ENCODE results near the gene NSDHL. TPM values are rescaled to one million over a fixed set of nuclear protein-coding genes. Genes with fewer than 3 reads are reported as not detected.

NSDHL gene
- total and polyA plus RNA-seq, 7 donors = 5.3 to 18.7 (median 9.1) TPM

DNA sequence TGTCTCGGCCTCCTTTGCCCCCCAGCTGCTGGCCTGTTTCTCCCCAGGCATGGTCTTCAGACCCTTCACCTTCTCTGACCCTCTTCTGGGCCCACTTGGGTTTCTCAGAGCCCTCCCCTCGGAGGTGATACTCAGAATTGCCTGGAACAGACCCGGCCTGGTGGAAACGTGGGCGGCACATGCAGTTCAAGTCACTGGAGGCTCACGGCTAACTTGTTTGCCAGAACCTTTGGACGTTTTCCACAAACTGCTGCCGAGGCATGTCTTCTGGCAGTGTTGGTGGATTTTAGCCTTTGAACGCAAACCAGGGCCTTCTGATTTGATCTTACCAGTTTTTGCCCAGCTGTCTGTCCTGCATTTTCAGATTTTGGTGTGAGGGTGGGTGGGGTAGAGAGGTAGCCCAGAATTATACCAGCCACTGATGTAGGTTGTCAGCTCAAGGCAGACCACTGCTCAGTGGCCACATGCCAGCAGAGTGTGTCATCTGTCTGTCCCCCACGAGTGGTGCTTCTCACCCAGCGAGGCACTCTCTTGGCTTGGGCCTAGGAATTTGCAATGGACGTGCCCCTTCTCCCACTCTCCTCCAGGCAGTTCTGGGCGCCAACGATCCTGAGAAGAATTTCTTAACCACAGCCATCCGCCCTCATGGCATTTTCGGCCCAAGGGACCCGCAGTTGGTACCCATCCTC is 34.5 kb downstream of the NSDHL start:
- H3K27ac ChIP-seq = no peak overlapping the region
- H3K4me3 ChIP-seq = no peak overlapping the region
- WGBS, 3 donors = 65 to 73% (median 68%) methylated on average over 13 to 17 of the region's 17 CpGs
- TF ChIP-seq, protein P1, sequence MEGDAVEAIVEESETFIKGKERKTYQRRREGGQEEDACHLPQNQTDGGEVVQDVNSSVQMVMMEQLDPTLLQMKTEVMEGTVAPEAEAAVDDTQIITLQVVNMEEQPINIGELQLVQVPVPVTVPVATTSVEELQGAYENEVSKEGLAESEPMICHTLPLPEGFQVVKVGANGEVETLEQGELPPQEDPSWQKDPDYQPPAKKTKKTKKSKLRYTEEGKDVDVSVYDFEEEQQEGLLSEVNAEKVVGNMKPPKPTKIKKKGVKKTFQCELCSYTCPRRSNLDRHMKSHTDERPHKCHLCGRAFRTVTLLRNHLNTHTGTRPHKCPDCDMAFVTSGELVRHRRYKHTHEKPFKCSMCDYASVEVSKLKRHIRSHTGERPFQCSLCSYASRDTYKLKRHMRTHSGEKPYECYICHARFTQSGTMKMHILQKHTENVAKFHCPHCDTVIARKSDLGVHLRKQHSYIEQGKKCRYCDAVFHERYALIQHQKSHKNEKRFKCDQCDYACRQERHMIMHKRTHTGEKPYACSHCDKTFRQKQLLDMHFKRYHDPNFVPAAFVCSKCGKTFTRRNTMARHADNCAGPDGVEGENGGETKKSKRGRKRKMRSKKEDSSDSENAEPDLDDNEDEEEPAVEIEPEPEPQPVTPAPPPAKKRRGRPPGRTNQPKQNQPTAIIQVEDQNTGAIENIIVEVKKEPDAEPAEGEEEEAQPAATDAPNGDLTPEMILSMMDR (IDR thresholded peaks at IDR 0.05) = no peak
- H3K27me3 ChIP-seq (ENCODE audit: insufficient read depth in 3 of 3, low read length in 2 of 3) = peaks cover 0 to 4% (median 0%) of the 10 kb centered on the region in 3 donors
- no peak for ATAC-seq
- peak in 1 of 2 donors; percentile 22 for DNase-seq
- intact Hi-C loops (cut with DNase I) = no loop called here
- H3K36me3 ChIP-seq (ENCODE audit: insufficient read depth in 1 of 2, low read depth in 1 of 2) = peaks cover 0 to 44% of the 10 kb centered on the region in 2 donors
- no peaks in the 10 kb centered on the region for H3K9me3 ChIP-seq
- H3K4me1 ChIP-seq = no peaks in the 10 kb centered on the region

- H3K36me3 ChIP-seq (ENCODE audit: insufficient read depth in 1 of 2, low read depth in 1 of 2) = peaks cover 0 to 41% of the 10 kb centered on the region in 2 donors
- no peak for DNase-seq
- peaks cover 0 to 2% (median 0%) of the 10 kb centered on the region in 3 donors for H3K27me3 ChIP-seq (ENCODE audit: insufficient read depth in 3 of 3, low read length in 2 of 3)
- TF ChIP-seq, protein P1 (IDR thresholded peaks at IDR 0.05) = no peak
- ATAC-seq = no peak
- H3K4me1 ChIP-seq = no peaks in the 10 kb centered on the region
- intact Hi-C loops (cut with DNase I) = no loop called here
- 82 to 94% (median 85%) methylated on average over 5 of the region's 5 CpGs for WGBS, 3 donors
- H3K27ac ChIP-seq = no peak overlapping the region
- no peak overlapping the region for H3K4me3 ChIP-seq
- H3K9me3 ChIP-seq = no peaks in the 10 kb centered on the region
Measured at GRCh38 chrX:152866386-152866785, 35.5 kb downstream of the NSDHL start.

DNA sequence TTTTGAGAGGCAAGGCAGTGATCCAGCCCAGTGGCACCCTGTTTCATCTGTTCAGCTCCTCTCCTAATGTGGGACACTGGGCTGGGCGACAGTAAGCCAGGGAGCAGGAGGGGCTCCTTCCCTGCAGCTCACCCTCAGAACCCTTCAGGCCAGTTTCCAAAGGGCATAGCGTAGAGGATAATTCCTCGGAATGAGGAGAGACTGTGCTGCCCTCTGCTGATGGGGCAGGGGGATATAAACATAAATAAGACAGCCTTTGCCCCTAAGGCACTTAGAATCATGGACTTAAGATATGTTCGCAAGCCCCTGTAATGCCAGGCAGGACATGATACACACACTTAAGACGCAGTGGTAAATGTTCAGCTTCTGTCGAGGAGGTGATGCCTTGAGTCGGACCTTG is 39.1 kb downstream of the NSDHL start:
- no peaks in the 10 kb centered on the region for H3K27me3 ChIP-seq (ENCODE audit: insufficient read depth in 3 of 3, low read length in 2 of 3)
- intact Hi-C loops (cut with DNase I) = loop anchor here in 1 of 2 donors (10.0 kb wide), 1 partner anchor 65 kb away; no protein-coding TSS in a partner anchor
- H3K4me1 ChIP-seq = no peaks in the 10 kb centered on the region
- H3K27ac ChIP-seq = no peak overlapping the region
- 73 to 94% (median 87%) methylated on average over 7 of the region's 7 CpGs for WGBS, 3 donors
- no peak for ATAC-seq
- H3K4me3 ChIP-seq = no peak overlapping the region
- no peak for DNase-seq
- H3K36me3 ChIP-seq (ENCODE audit: insufficient read depth in 1 of 2, low read depth in 1 of 2) = peaks cover 0 to 29% of the 10 kb centered on the region in 2 donors
- H3K9me3 ChIP-seq = no peaks in the 10 kb centered on the region
- TF ChIP-seq, protein P1 (IDR thresholded peaks at IDR 0.05) = no peak

DNA sequence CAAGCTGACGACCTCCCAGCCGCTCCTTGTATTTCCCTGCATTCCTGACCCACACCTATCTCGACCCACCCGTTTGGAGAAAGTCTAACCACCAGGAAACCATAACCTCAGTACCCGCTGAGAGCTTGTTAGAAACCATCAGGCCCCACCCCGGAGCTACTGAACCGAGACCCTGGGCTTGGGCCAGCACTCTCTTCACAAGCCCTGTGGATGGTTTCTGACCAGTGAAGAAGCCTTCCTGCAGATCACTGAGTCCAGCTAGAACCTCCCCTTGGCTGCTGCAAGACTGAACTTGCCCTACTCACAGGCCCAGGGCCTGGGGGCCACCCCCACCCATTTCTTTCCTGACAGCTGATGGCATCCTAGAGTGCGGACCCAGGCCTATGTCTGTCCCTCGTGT is 40.4 kb downstream of the NSDHL start:
- TF ChIP-seq, protein P1 (IDR thresholded peaks at IDR 0.05) = no peak
- Histone ChIP-seq H3K4me3 (no peak overlapping the region), H3K27ac (no peak overlapping the region), H3K9me3 (no peaks in the 10 kb centered on the region), H3K36me3 (ENCODE audit: insufficient read depth in 1 of 2, low read depth in 1 of 2) (peaks cover 0 to 29% of the 10 kb centered on the region in 2 donors), H3K27me3 (ENCODE audit: insufficient read depth in 3 of 3, low read length in 2 of 3) (no peaks in the 10 kb centered on the region), H3K4me1 (no peaks in the 10 kb centered on the region)
- intact Hi-C loops (cut with DNase I) = loop anchor here in 1 of 2 donors (10.0 kb wide), 1 partner anchor 64 kb away; no protein-coding TSS in a partner anchor
- DNase-seq (no peak), ATAC-seq (no peak)
- 78 to 89% (median 81%) methylated on average over 8 to 9 of the region's 9 CpGs for WGBS, 3 donors
